T-helper 1 cell treated with Interleukin-12 subunit alpha and Interleukin-12 subunit beta and Interleukin-4 antibody, amounts not matched to agents 30 μg/mL and 1 μg/mL, for 36 hours (primary cell): ENCODE measurements around the gene HILPDA.
"Not testable (repeated sequence)": the region's sequence is repeated elsewhere in the genome, so short reads cannot be mapped to it uniquely, and the experiment has no call there.

Experiments
- H3K27ac Mint-ChIP-seq: one replicate; pipeline ENCODE4 v1.8.0; 2021; ENCODE audit warnings: mild to moderate bottlenecking, mixed read lengths
- H3K27me3 Mint-ChIP-seq: one replicate; pipeline ENCODE4 v1.8.0; 2021; ENCODE audit warnings: low read depth, mixed read lengths
- H3K36me3 Mint-ChIP-seq: one replicate; pipeline ENCODE4 v1.8.0; 2021; ENCODE audit warnings: low read depth, mixed read lengths
- H3K4me1 Mint-ChIP-seq: one replicate; pipeline ENCODE4 v1.8.0; 2021; ENCODE audit warnings: low read depth, mixed read lengths
- H3K4me3 Mint-ChIP-seq: one replicate; pipeline ENCODE4 v1.8.0; 2021; ENCODE audit warnings: mild to moderate bottlenecking, moderate library complexity, mixed read lengths
- H3K9me3 Mint-ChIP-seq: one replicate; pipeline ENCODE4 v1.8.0; 2021; ENCODE audit warnings: mixed read lengths

Gene HILPDA

DNA sequence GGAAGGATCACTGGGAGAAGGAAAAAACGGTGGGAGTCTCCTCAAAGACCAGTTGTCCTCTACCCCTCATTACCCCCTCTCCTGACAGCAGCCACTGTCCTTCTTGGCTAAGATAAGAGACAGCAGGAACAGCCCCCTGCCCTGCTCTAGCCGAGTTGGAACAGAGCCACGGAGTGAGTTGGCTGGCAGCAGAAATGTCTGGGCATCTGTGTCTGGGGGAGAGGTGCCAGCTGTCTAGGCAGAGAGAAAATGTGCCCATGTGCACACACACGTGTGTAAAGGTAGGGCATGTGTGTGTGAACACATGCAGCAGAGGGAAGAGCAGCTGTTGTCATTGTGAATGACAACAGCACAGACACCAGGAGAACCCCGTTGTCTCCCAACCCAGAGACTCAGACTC is 9.4 kb upstream of the HILPDA start:
- Mint-ChIP-seq H3K4me3 (no peak overlapping the region), H3K36me3 (no peaks in the 10 kb centered on the region), H3K4me1 (no peaks in the 10 kb centered on the region), H3K27ac (no peak overlapping the region), H3K9me3 (no peaks in the 10 kb centered on the region), H3K27me3 (peaks cover 8% of the 10 kb centered on the region)

DNA sequence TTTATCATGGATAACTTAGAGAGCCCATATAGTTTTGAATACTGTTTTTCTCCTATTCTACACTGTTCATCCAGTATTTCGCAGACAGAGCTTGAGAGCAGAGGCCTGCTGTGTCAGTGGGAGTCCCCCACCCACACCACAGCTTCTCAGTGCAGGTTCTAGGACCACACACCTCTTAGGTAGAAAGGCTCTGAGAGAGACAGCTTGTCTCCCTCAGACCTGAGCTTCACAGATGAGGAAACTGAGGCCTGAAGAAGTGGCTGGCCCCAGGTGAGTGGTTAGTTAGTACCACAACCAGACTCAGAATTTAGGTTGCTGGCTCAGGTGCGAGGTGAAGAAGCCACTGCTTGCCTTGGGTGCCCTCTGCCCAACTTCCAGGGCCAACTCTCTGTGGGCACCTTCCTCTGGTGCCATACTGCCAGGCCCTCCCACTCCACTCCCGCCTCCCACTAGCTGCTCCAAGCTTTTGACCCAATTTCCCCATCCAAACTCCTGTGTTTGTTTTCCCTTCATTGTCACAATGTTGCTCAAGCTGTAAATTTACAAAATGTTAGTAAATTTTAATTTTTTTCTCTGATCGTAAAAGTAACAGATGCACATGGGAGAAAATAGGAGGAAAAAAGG is 7.6 kb upstream of the HILPDA start:
- Mint-ChIP-seq H3K36me3 (no peaks in the 10 kb centered on the region), H3K4me3 (no peak overlapping the region), H3K9me3 (no peaks in the 10 kb centered on the region), H3K27ac (no peak overlapping the region), H3K27me3 (peaks cover 22% of the 10 kb centered on the region), H3K4me1 (peaks cover 10% of the 10 kb centered on the region)

DNA sequence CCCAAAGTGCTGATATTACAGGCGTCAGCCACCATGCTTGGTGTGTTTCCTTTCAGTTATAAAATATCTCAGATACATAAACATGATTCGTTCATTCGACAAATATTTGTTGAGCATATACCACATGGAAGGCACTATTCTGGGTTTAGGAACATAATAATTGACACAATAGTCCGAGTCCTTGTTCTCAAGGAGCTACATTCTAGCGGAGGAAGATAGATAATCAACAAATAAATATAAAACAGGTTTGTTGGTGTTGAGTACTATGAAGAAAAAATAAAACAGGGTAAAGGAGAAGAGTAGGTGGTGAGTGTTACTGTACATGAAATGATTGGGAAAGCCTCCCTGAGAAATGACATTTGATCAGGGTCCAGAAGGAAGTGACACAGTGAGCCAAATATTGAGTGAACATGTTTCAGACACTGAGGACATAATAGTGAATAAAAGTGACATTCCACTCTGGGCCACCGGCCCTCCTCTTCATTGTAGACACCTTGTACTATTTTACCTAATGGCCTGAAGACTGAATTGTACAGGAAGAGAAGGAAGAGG is 6.9 kb upstream of the HILPDA start:
- Mint-ChIP-seq H3K36me3 (no peaks in the 10 kb centered on the region), H3K4me3 (no peak overlapping the region), H3K27me3 (peaks cover 28% of the 10 kb centered on the region), H3K9me3 (no peaks in the 10 kb centered on the region), H3K4me1 (peaks cover 10% of the 10 kb centered on the region), H3K27ac (no peak overlapping the region)

DNA sequence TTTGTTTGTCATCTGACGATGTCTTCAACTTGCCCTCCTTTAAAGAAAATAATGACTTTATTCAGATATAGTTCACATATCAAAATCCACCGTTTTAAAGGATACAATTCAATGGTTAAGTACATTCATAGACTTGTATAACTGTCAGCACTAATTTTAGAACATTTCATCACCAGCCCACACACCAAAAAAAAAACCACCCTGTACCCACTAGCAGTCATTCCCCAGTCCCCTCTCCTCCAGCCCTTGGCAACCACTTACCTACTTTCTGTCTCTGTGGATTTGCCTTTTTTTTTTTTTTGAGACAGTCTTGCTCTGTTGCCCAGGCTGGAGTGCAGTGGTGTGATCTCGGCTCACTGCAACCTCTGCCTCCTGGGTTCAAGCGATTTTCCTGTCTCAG is 5.3 kb upstream of the HILPDA start:
- H3K9me3 Mint-ChIP-seq = no peaks in the 10 kb centered on the region
- no peaks in the 10 kb centered on the region for H3K36me3 Mint-ChIP-seq
- peaks cover 28% of the 10 kb centered on the region for H3K27me3 Mint-ChIP-seq
- H3K27ac Mint-ChIP-seq = no peak overlapping the region
- no peak overlapping the region for H3K4me3 Mint-ChIP-seq
- peaks cover 14% of the 10 kb centered on the region for H3K4me1 Mint-ChIP-seq

DNA sequence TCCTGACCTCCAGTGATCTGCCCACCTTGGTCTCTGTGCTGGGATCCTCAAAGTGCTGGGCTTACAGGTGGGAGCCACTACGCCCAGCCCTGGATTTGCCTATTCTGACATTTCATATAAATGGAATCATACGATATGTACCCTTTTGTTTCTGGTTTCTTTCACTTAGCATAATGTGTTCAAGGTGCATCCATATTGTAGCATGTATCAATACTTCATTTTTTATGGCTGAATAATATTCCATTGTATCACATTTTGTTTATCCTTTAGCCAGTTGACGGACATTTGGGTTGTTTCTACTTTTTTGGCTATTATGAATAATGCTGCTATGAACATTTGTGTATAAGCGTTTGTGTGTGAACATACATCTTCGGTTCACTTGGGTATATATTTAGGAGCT is 4.8 kb upstream of the HILPDA start:
- Mint-ChIP-seq H3K27me3 (peaks cover 28% of the 10 kb centered on the region), H3K36me3 (no peaks in the 10 kb centered on the region), H3K4me1 (peaks cover 14% of the 10 kb centered on the region), H3K9me3 (no peaks in the 10 kb centered on the region), H3K4me3 (no peak overlapping the region), H3K27ac (no peak overlapping the region)

DNA sequence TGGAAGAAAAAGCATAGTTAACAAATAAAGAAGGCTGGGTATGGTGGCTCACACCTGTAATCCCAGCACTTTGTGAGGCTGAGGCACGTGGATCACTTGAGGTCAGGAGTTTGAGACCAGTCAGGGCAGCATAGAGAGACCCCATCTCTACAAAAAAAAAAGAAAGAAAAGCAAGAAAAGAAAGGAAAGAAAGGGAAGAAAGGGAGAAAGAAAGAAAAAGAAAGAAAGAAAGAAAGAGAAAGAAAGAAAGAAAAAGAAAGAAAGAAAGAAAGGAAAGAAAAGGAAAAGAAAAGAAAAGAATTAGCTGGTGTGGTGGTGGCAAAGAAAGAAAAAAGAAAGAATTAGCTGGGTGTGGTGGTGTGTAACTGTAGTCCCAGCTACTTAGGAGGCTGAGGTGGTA is 3.1 kb upstream of the HILPDA start:
- peak overlapping the region; percentile 22 for H3K4me3 Mint-ChIP-seq
- peaks cover 22% of the 10 kb centered on the region for H3K4me1 Mint-ChIP-seq
- H3K36me3 Mint-ChIP-seq = peaks cover 4% of the 10 kb centered on the region
- no peak overlapping the region for H3K27ac Mint-ChIP-seq
- H3K27me3 Mint-ChIP-seq = peaks cover 26% of the 10 kb centered on the region
- H3K9me3 Mint-ChIP-seq = no peaks in the 10 kb centered on the region

DNA sequence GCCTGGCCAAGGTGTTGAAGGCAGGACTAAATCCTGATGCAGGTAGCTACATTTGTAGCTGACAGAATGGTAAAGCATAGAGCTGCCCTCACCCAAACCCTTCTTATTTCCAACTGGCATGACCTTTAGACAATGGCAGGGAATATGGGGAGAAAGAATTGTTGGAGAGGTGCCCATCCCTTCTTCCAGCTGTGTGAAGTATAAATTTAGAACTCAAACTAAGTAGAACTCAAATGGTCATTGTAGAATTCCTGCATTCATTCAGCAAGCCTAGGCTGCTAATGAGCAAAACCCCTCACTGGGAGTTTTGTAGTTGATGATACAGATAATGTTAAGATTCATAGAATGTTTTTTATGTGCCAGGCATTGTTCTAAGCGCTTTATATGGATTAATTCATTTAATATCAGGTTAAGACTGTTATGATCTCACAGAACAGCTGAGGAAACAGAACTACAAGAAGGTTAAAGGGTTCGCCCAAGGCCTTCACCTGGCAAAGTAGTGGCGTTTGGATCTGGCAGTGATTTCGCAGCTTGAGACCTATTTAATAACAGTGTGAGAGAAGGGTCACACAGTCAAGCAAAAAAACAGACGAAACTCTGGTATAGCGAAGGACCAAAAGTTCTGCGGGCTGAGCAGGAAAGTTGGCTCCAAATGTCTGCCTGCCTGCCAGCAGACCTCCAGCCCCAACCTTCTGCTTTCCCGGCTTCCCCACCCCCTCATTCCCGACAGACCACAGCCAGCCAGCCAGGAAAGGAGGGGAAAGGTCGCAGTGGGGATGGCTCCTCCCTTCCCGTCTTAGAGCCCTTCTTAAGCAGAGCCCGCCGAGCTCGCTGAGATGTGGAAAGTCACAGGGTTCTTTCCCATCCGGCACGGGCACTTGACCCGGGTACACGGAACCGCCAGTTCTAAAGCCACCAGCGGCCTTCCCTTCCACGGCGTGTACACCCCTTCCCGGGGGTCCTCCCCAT is 1.6 kb upstream of the HILPDA start:
- H3K27me3 Mint-ChIP-seq = peaks cover 26% of the 10 kb centered on the region
- H3K36me3 Mint-ChIP-seq = peaks cover 10% of the 10 kb centered on the region
- H3K9me3 Mint-ChIP-seq = no peaks in the 10 kb centered on the region
- peak overlapping the region; percentile 3 for H3K27ac Mint-ChIP-seq
- peaks cover 35% of the 10 kb centered on the region for H3K4me1 Mint-ChIP-seq
- peak overlapping the region; percentile 21 for H3K4me3 Mint-ChIP-seq

DNA sequence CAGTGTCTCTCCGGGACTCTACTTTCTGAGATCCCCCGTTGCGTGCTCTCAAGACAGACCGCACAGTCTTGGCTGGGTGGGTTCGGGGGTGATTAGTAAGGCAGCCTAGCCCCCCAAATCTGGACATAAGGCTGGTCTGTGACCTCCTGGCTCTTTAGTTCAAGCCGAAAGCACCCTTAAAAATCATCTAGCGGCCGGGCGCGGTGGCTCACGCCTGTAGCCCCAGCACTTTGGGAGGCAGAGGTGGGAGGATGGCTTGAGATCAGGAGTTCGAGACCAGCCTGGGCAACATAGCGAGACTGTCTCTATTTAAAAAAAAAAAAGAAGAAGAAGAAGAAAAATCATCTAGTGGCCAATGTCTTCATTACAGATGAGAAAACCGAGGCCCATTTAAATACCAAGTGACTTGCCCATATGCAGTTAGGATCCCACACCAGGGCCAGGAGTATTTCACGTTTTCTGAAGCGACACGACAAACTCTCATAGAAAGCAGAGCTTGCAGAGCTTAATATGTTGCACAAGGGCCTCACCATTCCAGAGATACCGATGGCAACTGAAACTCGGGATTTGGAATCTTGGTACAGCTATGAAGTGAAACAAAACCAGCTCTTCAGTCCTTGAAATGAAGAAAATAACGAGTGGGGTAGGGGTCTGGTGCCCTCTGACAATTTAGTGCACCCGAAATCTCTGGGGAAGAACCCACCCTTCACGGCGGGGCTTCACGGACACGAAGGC is 703 bp upstream of the HILPDA start:
- H3K27me3 Mint-ChIP-seq = peaks cover 26% of the 10 kb centered on the region
- no peaks in the 10 kb centered on the region for H3K9me3 Mint-ChIP-seq
- H3K36me3 Mint-ChIP-seq = peaks cover 10% of the 10 kb centered on the region
- H3K4me3 Mint-ChIP-seq = peak overlapping the region; percentile 88
- H3K4me1 Mint-ChIP-seq = peaks cover 43% of the 10 kb centered on the region
- peak overlapping the region; percentile 97 for H3K27ac Mint-ChIP-seq

DNA sequence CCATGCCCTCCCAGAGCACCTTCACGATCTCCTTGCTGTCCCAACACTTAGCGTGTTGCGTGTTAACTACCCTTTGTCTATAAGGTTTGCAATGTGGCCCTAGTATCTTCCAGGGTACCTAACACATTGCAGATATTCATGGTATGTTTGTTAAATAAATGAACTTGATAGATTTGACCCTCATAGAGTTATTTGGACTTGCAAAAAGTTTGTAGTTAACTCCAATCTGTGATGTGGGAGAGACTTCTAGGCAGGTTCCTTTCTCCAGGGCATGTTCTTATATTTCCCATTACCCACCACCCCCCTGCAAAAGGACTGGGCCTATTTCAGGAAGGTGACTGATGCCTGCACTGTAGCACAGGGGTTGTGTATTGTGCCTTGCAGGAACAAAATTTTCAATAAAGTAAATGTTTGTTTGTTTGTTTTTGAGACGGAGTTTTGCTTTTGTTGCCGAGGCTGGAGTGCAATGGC is 612 bp downstream of the HILPDA start:
- Mint-ChIP-seq H3K4me3 (peak overlapping the region; percentile 88), H3K27ac (peak overlapping the region; percentile 89), H3K4me1 (peaks cover 43% of the 10 kb centered on the region), H3K36me3 (peaks cover 10% of the 10 kb centered on the region), H3K27me3 (peaks cover 21% of the 10 kb centered on the region), H3K9me3 (no peaks in the 10 kb centered on the region)

DNA sequence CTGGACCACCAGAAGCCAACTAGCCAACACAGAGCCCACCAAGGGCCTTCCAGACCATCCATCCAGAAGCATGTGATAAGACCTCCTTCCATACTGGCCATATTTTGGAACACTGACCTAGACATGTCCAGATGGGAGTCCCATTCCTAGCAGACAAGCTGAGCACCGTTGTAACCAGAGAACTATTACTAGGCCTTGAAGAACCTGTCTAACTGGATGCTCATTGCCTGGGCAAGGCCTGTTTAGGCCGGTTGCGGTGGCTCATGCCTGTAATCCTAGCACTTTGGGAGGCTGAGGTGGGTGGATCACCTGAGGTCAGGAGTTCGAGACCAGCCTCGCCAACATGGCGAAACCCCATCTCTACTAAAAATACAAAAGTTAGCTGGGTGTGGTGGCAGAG is 1.7 kb downstream of the HILPDA start:
- Mint-ChIP-seq H3K27ac (peak overlapping the region; percentile 57), H3K4me3 (peak overlapping the region; percentile 88), H3K27me3 (peaks cover 11% of the 10 kb centered on the region), H3K4me1 (peaks cover 38% of the 10 kb centered on the region)
- H3K36me3 Mint-ChIP-seq, H3K9me3 Mint-ChIP-seq: not testable (repeated sequence)

DNA sequence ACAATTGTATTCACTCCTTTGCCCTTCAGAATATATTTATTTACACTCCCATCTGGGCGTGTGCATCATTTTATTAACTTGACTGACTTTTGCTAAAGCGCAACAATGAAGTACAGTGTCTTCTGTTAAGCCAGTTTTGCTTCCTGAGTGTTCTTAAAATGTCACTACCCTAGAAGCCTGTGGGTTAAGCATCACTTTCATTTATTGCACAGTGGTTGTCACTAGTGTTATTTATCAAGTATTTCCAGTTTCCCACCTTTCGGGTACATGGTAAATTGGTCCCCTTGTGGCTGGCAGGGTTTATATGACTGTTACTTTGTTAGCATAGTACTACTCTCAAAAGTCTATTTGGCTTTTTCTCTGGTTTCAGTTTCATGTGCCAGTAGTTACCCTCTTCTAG is 3.3 kb downstream of the HILPDA start:
- H3K9me3 Mint-ChIP-seq = no peaks in the 10 kb centered on the region
- peaks cover 34% of the 10 kb centered on the region for H3K4me1 Mint-ChIP-seq
- H3K27ac Mint-ChIP-seq = peak overlapping the region; percentile 81
- H3K36me3 Mint-ChIP-seq = peaks cover 10% of the 10 kb centered on the region
- peak overlapping the region; percentile 88 for H3K4me3 Mint-ChIP-seq
- no peaks in the 10 kb centered on the region for H3K27me3 Mint-ChIP-seq

DNA sequence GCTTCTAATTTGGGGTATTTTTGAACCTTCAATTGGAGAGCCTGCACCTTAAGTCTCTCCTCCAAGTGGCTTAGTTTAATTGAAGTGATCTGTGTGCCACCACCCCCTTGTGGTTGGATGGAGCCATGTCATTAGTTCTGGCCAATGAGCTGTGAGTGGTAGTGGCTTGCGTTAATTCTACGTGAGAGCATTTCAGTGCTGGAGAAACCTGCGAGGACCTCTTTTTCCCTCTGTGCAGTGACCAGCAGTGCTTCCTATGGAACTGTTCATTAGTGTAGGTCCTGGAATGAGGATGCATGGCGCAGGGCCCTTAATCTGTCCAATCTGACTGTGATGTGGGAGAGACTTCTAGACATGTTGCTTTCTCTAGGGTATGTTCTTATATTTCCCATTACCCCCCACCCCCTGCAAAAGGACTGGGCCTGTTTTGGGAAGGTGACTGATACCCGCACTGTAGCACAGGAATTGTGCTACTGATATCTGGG is 3.8 kb downstream of the HILPDA start:
- H3K4me3 Mint-ChIP-seq = peak overlapping the region; percentile 41
- H3K36me3 Mint-ChIP-seq = peaks cover 11% of the 10 kb centered on the region
- H3K27me3 Mint-ChIP-seq = no peaks in the 10 kb centered on the region
- peaks cover 34% of the 10 kb centered on the region for H3K4me1 Mint-ChIP-seq
- H3K9me3 Mint-ChIP-seq = no peaks in the 10 kb centered on the region
- peak overlapping the region; percentile 66 for H3K27ac Mint-ChIP-seq

DNA sequence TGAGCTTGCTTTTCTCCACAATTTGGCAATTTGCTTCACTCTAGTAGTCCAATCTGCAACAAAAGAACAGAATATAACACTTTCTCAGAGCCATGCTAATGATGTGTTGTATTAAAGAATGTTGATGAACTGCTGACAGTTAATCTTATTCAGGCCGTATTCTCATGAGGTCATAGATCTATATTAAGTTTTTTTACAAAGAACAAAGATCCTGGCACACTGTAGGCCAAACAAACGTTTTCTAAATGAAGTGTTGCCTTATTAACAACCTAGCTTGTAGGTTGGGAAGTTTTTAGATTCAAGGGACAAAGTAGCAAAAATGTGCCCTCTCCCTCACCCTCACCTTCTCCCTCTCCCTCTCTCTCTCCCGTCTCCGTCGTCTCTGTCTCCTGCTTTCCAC is 6.8 kb downstream of the HILPDA start:
- Mint-ChIP-seq H3K27ac (no peak overlapping the region), H3K9me3 (no peaks in the 10 kb centered on the region), H3K36me3 (peaks cover 7% of the 10 kb centered on the region), H3K4me1 (peaks cover 22% of the 10 kb centered on the region), H3K27me3 (no peaks in the 10 kb centered on the region), H3K4me3 (no peak overlapping the region)

DNA sequence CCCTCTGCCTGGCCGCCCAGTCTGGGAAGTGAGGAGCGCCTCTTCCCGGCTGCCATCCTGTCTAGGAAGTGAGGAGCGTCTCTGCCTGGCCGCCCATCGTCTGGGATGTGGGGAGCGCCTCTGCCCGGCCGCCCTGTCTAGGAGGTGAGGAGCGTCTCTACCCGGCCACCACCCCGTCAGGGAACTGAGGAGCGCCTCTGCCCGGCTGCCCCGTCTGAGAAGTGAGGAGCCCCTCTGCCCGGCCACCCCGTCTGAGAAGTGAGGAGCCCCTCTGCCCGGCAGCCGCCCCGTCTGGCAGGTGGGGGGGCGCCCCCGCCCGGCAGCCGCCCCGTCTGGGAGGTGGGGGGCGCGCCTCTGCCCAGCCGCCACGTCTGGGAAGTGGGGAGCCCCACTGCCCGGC is 7.7 kb downstream of the HILPDA start:
- H3K4me3 Mint-ChIP-seq, H3K36me3 Mint-ChIP-seq, H3K9me3 Mint-ChIP-seq, H3K27ac Mint-ChIP-seq, H3K27me3 Mint-ChIP-seq: not testable (repeated sequence)
- H3K4me1 Mint-ChIP-seq = peaks cover 16% of the 10 kb centered on the region
